Right renal cortex interstitium (tissue), 3 donors: Measurements from ENCODE around the gene C10orf62. TPM values are rescaled to one million over a fixed set of nuclear protein-coding genes. Genes with fewer than 3 reads are reported as not detected.
"Not testable (repeated sequence)": the region's sequence is repeated elsewhere in the genome, so short reads cannot be mapped to it uniquely, and the experiment has no call there.

Source experiments
- DNase-seq, 3 donors: peaks; one replicate each; pipeline ENCODE4 v3.0.0-alpha.2; 2013; ENCODE audit warnings: low read depth in 3 of 3, low spot score in 2 of 3
- polyA plus RNA-seq, 3 donors: library from polyadenylated mRNA; unstranded; fragments of 120-200 nt; gene quantifications; one replicate each; pipeline ENCODE4 v1.2.1, GENCODE V29; 2013; ENCODE audit not compliant: insufficient read length in 3 of 3

The C10orf62 gene
- polyA plus RNA-seq, 3 donors: 0.28 to 0.35 (median 0.33) TPM

- no peak for DNase-seq
These were observed 26.2 kb upstream of the C10orf62 start for GRCh38 chr10:97563337-97563736.

DNA sequence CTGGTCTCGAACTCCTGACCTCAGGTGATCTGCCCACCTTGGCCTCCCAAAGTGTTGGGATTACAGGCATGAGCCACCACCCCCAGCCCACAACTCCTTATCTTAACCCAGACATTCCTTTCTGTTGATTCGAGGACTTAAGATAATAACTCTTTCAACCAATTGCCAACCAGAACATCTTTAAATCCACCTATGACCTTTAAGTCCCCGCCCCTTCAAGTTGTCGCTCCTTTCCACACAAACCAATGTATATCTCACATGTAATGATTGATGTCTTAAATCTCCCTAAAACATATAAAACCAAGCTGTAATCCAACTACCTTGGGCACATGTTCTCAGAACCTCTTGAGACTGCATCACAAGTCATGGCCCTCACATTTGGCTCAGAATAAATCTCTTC is 24.7 kb upstream of the C10orf62 start:
- DNase-seq: no peak

DNA sequence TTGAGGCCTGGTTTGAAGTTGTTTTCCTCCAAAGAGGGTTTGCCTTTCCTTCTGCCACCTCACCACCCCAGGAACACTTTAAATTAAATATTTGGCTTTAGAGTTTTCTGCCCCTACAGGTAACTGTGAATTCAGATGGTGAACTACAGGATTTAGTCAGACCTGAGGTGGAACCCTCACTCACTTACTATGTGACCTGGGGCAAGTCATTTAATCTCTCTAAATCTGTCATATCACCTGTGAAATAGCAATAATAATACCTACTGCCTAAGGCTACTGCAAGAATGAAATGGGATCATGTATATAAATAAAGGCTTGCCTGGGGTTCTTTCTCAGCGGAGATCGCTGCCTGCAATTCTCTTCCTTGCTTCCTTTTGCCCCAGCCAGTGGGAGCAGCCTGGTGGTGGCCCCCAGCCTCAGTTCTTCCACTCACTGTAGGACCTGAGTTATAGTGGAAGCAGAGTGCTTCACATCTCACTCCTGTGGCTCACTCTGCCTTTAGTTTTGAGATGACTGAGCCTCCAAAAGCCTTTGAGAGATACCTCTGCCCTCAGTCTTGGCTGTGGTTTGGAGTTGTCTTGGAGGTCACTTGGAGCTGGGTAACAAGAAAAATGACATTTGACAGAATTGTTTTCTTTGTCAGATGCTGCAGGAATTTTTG is 23.1 kb upstream of the C10orf62 start:
- DNase-seq: no peak

- DNase-seq: no peak
These were observed 21.6 kb upstream of the C10orf62 start for GRCh38 chr10:97567891-97568290.

DNA sequence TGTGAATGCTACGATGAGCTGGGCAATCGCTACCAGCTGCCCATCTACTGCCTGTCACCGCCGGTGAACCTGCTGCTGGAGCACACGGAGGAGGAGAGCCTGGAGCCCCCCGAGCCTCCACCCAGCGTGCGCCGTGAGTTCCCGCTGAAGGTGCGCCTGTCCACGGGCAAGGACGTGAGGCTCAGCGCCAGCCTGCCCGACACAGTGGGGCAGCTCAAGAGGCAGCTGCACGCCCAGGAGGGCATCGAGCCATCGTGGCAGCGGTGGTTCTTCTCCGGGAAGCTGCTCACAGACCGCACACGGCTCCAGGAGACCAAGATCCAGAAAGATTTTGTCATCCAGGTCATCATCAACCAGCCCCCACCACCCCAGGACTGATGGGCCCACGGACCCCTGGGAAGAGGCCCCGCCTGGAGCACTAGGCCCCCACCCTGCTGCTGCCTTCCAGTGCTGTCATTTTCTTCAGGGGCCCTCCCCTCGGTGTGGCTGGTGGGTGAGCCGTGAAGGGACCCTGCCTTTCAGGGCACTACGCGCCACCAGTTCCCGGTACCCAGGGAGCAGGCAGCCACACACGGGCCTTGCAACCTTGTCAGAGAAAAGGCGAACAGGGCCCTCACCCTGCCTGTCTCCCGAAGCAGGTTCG is 19.3 kb upstream of the C10orf62 start:
- DNase-seq: no peak

DNA sequence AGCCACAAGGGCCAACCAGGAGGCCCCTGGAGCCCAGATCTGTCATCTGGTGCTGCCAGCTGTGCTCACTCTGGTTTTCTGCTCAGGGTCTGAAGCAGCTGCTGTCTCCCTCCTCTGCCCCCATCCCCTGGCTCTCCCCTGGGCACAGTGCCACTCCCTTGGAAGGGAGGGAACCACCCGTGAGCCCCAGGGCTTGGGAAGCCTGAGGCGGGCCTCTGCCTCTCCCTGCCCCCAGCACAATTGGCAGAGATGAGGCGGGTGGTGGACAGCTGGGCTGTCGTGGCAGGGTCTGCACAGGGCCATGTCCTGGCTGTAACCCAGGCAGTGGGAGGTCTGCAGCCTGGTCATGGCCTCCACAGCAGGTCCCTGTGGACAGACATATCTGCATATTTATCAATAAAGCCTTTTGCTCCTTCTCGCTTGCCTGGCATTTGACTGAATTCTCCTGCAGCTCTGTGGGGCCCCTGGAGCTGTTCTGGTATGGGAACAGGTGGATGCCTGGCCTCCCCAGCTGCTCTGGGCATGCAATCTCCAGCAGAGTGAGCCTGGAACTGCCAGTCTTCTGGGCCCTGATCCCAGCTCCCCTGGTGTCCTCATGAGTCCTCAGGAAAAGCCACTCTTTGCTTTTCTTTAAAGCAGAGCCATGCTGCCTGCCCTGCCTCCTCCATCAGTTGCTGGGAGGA is 18.6 kb upstream of the C10orf62 start:
- DNase-seq: no peak

DNA sequence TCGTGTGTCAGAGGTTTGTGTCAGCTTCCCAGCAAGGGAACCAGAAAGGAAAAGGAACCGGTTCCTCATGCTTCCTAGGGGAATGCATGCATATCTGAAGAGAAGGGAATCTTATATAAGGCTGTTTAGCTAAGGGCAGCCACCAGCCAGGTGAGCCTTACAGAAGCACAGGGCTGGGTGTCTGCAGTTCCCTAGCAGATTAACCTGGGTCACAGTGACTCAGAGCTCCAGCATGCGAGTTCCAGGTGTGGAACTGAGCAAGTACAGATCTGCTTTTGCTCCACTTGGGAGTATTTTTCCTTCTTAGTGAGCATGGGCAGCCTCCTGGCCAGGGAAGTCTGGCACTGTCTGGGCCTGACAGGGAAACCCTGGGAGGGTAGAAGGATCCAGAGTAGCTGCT is 17.9 kb upstream of the C10orf62 start:
- no peak for DNase-seq

- DNase-seq: no peak
These were observed 17.1 kb upstream of the C10orf62 start, which contains the start of gene ANKRD2 for GRCh38 chr10:97572214-97572989. Gene ANKRD2, plus strand, starts transcription at chr10:97572779. Its CDS starts 10 bp downstream, at chr10:97572789.

- no peak for DNase-seq
These were observed 16.5 kb upstream of the C10orf62 start for GRCh38 chr10:97573021-97573420.

- no peak for DNase-seq
These were observed 15.8 kb upstream of the C10orf62 start for GRCh38 chr10:97573672-97574071.

DNA sequence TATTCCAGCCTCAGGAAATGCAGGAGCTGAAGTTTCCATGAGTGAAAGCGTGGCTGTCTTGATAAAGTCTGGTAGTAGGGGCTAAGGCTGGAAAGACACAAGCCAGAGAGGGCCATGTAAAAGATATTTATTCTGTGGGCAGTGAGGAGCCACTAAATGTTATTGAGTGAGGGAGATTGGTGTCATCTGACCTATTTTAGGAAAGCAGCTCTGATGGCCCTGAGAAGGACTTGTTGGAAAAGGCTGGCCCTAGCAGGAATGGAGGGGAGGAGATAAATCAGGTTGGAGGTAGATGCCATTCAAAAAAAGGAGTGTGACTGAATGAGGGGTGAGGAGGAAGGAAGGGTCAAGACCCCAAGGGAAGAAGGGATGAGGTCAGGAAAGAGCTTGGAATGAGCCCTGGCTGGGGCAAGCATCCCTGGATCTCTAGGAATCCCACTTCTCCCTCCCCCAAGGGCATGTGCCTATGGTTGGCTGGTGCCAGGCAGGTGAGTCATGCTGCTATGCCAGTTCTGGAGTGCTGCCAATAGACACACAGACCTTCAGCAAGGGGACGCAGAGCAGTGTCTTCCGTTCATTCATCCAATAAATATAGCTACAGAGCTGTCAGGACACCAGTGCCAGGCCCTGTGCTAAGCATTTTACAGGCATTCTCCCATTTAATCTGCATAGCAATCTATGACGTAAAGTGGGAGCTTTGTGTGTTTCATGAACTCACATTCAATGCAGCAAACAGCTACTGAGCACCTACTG is 15.0 kb upstream of the C10orf62 start:
- DNase-seq: peak in 1 of 3 donors; percentile 62

- no peak for DNase-seq
These were observed 14.3 kb upstream of the C10orf62 start for GRCh38 chr10:97575127-97575668.

DNA sequence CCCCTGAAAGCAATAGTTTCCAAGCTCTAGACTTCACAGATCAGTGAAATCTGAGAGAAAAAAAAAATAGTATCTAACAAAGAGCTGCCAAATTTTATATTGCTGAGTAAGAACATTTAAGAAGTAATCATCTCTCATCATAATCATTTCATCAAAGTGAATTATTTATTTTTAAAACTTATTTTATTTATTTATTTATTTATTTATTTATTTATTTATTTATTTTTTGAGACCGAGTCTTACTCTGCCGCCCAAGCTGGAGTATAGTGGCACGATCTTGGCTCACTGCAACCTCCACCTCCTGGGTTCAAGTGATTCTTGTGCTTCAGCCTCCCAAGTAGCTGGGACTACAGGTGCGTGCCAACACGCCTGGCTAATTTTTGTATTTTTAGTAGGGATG is 13.0 kb upstream of the C10orf62 start:
- DNase-seq: not testable (repeated sequence)

- DNase-seq: no peak
These were observed 11.8 kb upstream of the C10orf62 start for GRCh38 chr10:97577701-97578100.

DNA sequence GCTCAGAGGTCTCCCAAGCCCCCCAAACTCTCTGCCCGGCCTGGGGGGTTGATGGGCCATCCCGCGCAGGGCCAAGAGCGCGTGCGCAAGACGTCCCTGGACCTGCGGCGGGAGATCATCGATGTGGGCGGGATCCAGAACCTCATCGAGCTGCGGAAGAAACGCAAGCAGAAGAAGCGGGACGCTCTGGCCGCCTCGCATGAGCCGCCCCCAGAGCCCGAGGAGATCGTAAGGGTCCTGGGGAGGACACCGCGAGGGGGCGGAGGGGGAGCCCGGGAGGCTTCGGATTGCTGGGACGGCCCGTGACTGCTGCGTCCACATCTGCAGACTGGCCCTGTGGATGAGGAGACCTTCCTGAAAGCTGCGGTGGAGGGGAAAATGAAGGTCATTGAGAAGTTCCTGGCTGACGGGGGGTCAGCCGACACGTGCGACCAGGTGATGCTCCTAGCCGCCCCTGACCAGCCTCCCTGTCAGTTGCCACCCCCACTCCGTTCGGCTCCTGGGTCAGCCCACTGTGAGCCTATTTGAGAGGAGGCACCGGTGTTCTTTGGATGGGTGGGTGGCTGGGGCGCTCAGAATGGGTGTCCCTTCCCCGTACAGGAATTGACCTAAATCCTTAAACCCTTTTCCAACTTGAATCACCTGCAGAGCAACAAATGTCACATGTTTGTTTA is 11.2 kb upstream of the C10orf62 start:
- no peak for DNase-seq

GRCh38 chr10:97580421-97581367 is 8.8 kb upstream of the C10orf62 start:
- DNase-seq: no peak

GRCh38 chr10:97582169-97582568 is 7.4 kb upstream of the C10orf62 start:
- DNase-seq: no peak

GRCh38 chr10:97583476-97583875 is 6.0 kb upstream of the C10orf62 start:
- DNase-seq: no peak
